Hematopoietic multipotent progenitor cell (in vitro differentiated cells): ENCODE measurements around the gene TANK. TPM values are rescaled to one million over a fixed set of nuclear protein-coding genes. Genes with fewer than 3 reads are reported as not detected.
A peak's percentile ranks its signal among the peaks of the same experiment; 100 is the strongest.
"Not testable (repeated sequence)": the region's sequence is repeated elsewhere in the genome, so short reads cannot be mapped to it uniquely, and the experiment has no call there.

Source experiments
- DNase-seq, 3 donors: peaks; one replicate each; pipeline ENCODE4 v3.0.0-alpha.2; 2011 to 2015; ENCODE audit warnings: low read depth in 2 of 3, low spot score in 2 of 3
- total RNA-seq: library from RNA; depleted of rRNA; stranded (reverse); fragments of >200 nt; gene quantifications from one replicate; pipeline ENCODE4 v1.2.3, GENCODE V29; 2012

The TANK gene
- total RNA-seq, 1 donor: 21.5 TPM

GRCh38 chr2:161165811-161166210 lies 5.6 kb downstream of the TANK start:
- DNase-seq: peak in 1 of 3 donors; percentile 59

GRCh38 chr2:161166538-161167409 lies 6.5 kb downstream of the TANK start:
- DNase-seq: peak in 1 of 3 donors; percentile 11

- no peak for DNase-seq
Measured at GRCh38 chr2:161169335-161169734, 9.1 kb downstream of the TANK start.

- DNase-seq: no peak
Measured at GRCh38 chr2:161170377-161170776, 10.1 kb downstream of the TANK start.

- peak in 1 of 3 donors; percentile 28 for DNase-seq
Measured at GRCh38 chr2:161170958-161171932, 11.0 kb downstream of the TANK start.

GRCh38 chr2:161172901-161173540 lies 12.8 kb downstream of the TANK start:
- no peak for DNase-seq

GRCh38 chr2:161173541-161174194 lies 13.4 kb downstream of the TANK start:
- no peak for DNase-seq

- no peak for DNase-seq
Measured at GRCh38 chr2:161177969-161178368, 17.7 kb downstream of the TANK start.

GRCh38 chr2:161178756-161179155 lies 18.5 kb downstream of the TANK start:
- no peak for DNase-seq

- DNase-seq: no peak
Measured at GRCh38 chr2:161190050-161190449, 29.8 kb downstream of the TANK start.

GRCh38 chr2:161195602-161196001 lies 35.4 kb downstream of the TANK start:
- DNase-seq: not testable (repeated sequence)

- DNase-seq: no peak
Measured at GRCh38 chr2:161199912-161200701, 39.9 kb downstream of the TANK start.

GRCh38 chr2:161204846-161205245 lies 44.6 kb downstream of the TANK start:
- DNase-seq: no peak

- peak in 1 of 3 donors; percentile 52 for DNase-seq
Measured at GRCh38 chr2:161206471-161207032, 46.3 kb downstream of the TANK start.

- DNase-seq: no peak
Measured at GRCh38 chr2:161207941-161208340, 47.7 kb downstream of the TANK start.

GRCh38 chr2:161208527-161209139 lies 48.4 kb downstream of the TANK start:
- DNase-seq: no peak

- no peak for DNase-seq
Measured at GRCh38 chr2:161209902-161210301, 49.7 kb downstream of the TANK start.

GRCh38 chr2:161217597-161218185 lies 57.5 kb downstream of the TANK start:
- DNase-seq: no peak
